WTC11 (cell line): Measurements from ENCODE around the gene DYSF. TPM values are rescaled to one million over a fixed set of nuclear protein-coding genes. Genes with fewer than 3 reads are reported as not detected.

Experiments used
- ATAC-seq: fragments of 200-7000 bp; cut with Tn5 transposase; 2 replicates; pipeline ENCODE4 v1.10.0; 2021; ENCODE audit warnings: mild to moderate bottlenecking, moderate library complexity
- CTCF ChIA-PET: fragments of 300-600 bp; sonication (Branson Sonifier 250); formaldehyde crosslinking; loops from one replicate; lab custom pipeline; 2021; ENCODE audit warnings: antibody characterized with exemption; lab: Charles Lee
- POLR2A ChIA-PET: fragments of 350-600 bp; sonication (Branson Sonifier 250); formaldehyde crosslinking; loops from one replicate; lab custom pipeline; 2021; ENCODE audit warnings: antibody characterized with exemption; lab: Charles Lee
- DNase-seq: peaks from one replicate; pipeline ENCODE4 v3.0.0; 2021; ENCODE audit warnings: low spot score
- H3K27ac Mint-ChIP-seq: 2 replicates; pipeline ENCODE4 v1.8.0; 2021; ENCODE audit warnings: mixed read lengths
- H3K27me3 Mint-ChIP-seq: 2 replicates; pipeline ENCODE4 v1.8.0; 2021; ENCODE audit warnings: low read depth, mild to moderate bottlenecking, moderate library complexity, mixed read lengths
- H3K36me3 Mint-ChIP-seq: 2 replicates; pipeline ENCODE4 v1.8.0; 2021; ENCODE audit warnings: mixed read lengths
- H3K4me1 Mint-ChIP-seq: 2 replicates; pipeline ENCODE4 v1.8.0; 2022; ENCODE audit warnings: mixed read lengths
- H3K4me3 Mint-ChIP-seq: 2 replicates; pipeline ENCODE4 v1.8.0; 2021; ENCODE audit warnings: mild to moderate bottlenecking, moderate library complexity, mixed read lengths
- H3K9me3 Mint-ChIP-seq: 2 replicates; pipeline ENCODE4 v1.8.0; 2021; ENCODE audit warnings: mixed read lengths
- ATF3 ChIP-seq: sonication (generic); formaldehyde crosslinking; conservative IDR thresholded peaks from 2 replicates; pipeline ENCODE4 v1.8.1; 2022; ENCODE audit warnings: mild to moderate bottlenecking, missing genetic modification reagents
- ATF6 ChIP-seq: sonication (generic); formaldehyde crosslinking; IDR thresholded peaks from 2 replicates; pipeline ENCODE4 v1.8.1; 2023; ENCODE audit warnings: mild to moderate bottlenecking, missing genetic modification reagents
- E2F4 ChIP-seq: sonication (generic); formaldehyde crosslinking; IDR thresholded peaks from 2 replicates; pipeline ENCODE4 v1.8.1; 2022; ENCODE audit warnings: low read depth, mild to moderate bottlenecking, moderate library complexity, missing genetic modification reagents, borderline replicate concordance
- E2F5 ChIP-seq: sonication (generic); formaldehyde crosslinking; IDR thresholded peaks from 2 replicates; pipeline ENCODE4 v1.8.1; 2022; ENCODE audit warnings: mild to moderate bottlenecking, moderate library complexity, missing genetic modification reagents
- ELF4 ChIP-seq: sonication (generic); formaldehyde crosslinking; IDR thresholded peaks from 2 replicates; pipeline ENCODE4 v1.8.1; 2022; ENCODE audit warnings: low read depth, mild to moderate bottlenecking, moderate library complexity, missing genetic modification reagents
- EMX1 ChIP-seq: fragments of 250-450 bp; sonication (Bioruptor Pico); IDR thresholded peaks from 2 replicates; pipeline ENCODE4 v1.8.0; 2021; ENCODE audit warnings: mild to moderate bottlenecking
- ERG ChIP-seq: fragments of 250-450 bp; sonication (Bioruptor Pico); IDR thresholded peaks from 2 replicates; pipeline ENCODE4 v1.8.0; 2021; ENCODE audit warnings: mild to moderate bottlenecking
- ETV6 ChIP-seq: sonication (generic); formaldehyde crosslinking; IDR thresholded peaks from 2 replicates; pipeline ENCODE4 v1.8.1; 2022; ENCODE audit warnings: mild to moderate bottlenecking, missing genetic modification reagents
- GABPB1 ChIP-seq: sonication (generic); formaldehyde crosslinking; IDR thresholded peaks from 2 replicates; pipeline ENCODE4 v1.8.1; 2023; ENCODE audit warnings: mild to moderate bottlenecking, missing genetic modification reagents
- GTF2I ChIP-seq: fragments of 250-450 bp; sonication (Bioruptor Pico); conservative IDR thresholded peaks from 2 replicates; pipeline ENCODE4 v1.4.0; 2021; ENCODE audit warnings: mild to moderate bottlenecking
- IRF1 ChIP-seq: sonication (generic); formaldehyde crosslinking; IDR thresholded peaks from 2 replicates; pipeline ENCODE4 v1.8.0; 2023; ENCODE audit warnings: missing genetic modification reagents
- JUN ChIP-seq: sonication (generic); formaldehyde crosslinking; IDR thresholded peaks from 2 replicates; pipeline ENCODE4 v1.8.0; 2023; ENCODE audit warnings: mild to moderate bottlenecking, missing genetic modification reagents
- MAX ChIP-seq: sonication (generic); formaldehyde crosslinking; IDR thresholded peaks from 2 replicates; pipeline ENCODE4 v1.8.0; 2022; ENCODE audit warnings: mild to moderate bottlenecking, missing genetic modification reagents
- NR1H2 ChIP-seq: sonication (generic); formaldehyde crosslinking; IDR thresholded peaks from 2 replicates; pipeline ENCODE4 v1.9.0; 2021; ENCODE audit warnings: mild to moderate bottlenecking, moderate library complexity, missing genetic modification reagents
- NR2C2 ChIP-seq: sonication (generic); formaldehyde crosslinking; IDR thresholded peaks from 2 replicates; pipeline ENCODE4 v1.8.0; 2022; ENCODE audit warnings: mild to moderate bottlenecking, missing genetic modification reagents
- NR3C1 ChIP-seq: sonication (generic); formaldehyde crosslinking; conservative IDR thresholded peaks from 2 replicates; pipeline ENCODE4 v1.8.1; 2023; ENCODE audit warnings: low read depth, mild to moderate bottlenecking, missing genetic modification reagents
- SOX15 ChIP-seq: fragments of 250-450 bp; sonication (Bioruptor Pico); IDR thresholded peaks from 2 replicates; pipeline ENCODE4 v1.9.0; 2021; ENCODE audit warnings: mild to moderate bottlenecking
- TEAD4 ChIP-seq: sonication (generic); formaldehyde crosslinking; IDR thresholded peaks from 2 replicates; pipeline ENCODE4 v1.8.0; 2022; ENCODE audit warnings: mild to moderate bottlenecking, missing genetic modification reagents
- ZNF219 ChIP-seq: sonication (generic); formaldehyde crosslinking; IDR thresholded peaks from 2 replicates; pipeline ENCODE4 v1.8.0; 2023; ENCODE audit warnings: missing genetic modification reagents, mild to moderate bottlenecking, borderline replicate concordance
- ZNF281 ChIP-seq: sonication (generic); formaldehyde crosslinking; IDR thresholded peaks from 2 replicates; pipeline ENCODE4 v1.8.0; 2023; ENCODE audit warnings: mild to moderate bottlenecking, missing genetic modification reagents
- total RNA-seq: library from RNA; stranded (reverse); gene quantifications from 3 replicates; pipeline ENCODE4 v1.2.3, GENCODE V29; 2021

The DYSF gene
- total RNA-seq, 1 experiment from 2014 or later: 14.8 TPM

- Mint-ChIP-seq H3K4me3 (no peak overlapping the region), H3K9me3 (0 out of 2 replicates have a peak, but pooled peaks cover 6% of the 10 kb centered on the region), H3K27ac (no peak overlapping the region), H3K36me3 (peaks cover 4% of the 10 kb centered on the region; the same call in 1 of the 2 replicates), H3K27me3 (peaks cover 4% of the 10 kb centered on the region; the same call in 1 of the 2 replicates), H3K4me1 (peaks cover 17% of the 10 kb centered on the region)
- no peak for TF ChIP-seq TEAD4 (CRISPR knock-in tag)
- TF ChIP-seq IRF1 (CRISPR knock-in tag): no peak
- no peak for TF ChIP-seq ZNF281 (CRISPR knock-in tag)
- TF ChIP-seq ELF4 (CRISPR knock-in tag): no peak
- no peak for TF ChIP-seq ZNF219 (CRISPR knock-in tag)
- TF ChIP-seq ETV6: no peak
- ATAC-seq (no peak), DNase-seq (no peak)
- ChIA-PET CTCF (no interaction called here), POLR2A (interaction anchor here (0.6 kb wide), 1 partner anchor 226 kb away, joined by 4 read pairs; no protein-coding TSS in a partner anchor)
Measured at GRCh38 chr2:71687412-71687811, 234.1 kb downstream of the DYSF start.

GRCh38 chr2:71688530-71688929, 235.2 kb downstream of the DYSF start:
- Mint-ChIP-seq H3K27me3 (peaks cover 4% of the 10 kb centered on the region; the same call in 1 of the 2 replicates), H3K36me3 (peaks cover 4% of the 10 kb centered on the region; the same call in 1 of the 2 replicates), H3K4me1 (peaks cover 28% of the 10 kb centered on the region), H3K27ac (no peak overlapping the region), H3K9me3 (0 out of 2 replicates have a peak, but pooled peaks cover 6% of the 10 kb centered on the region), H3K4me3 (no peak overlapping the region)
- ChIA-PET CTCF (no interaction called here), POLR2A (no interaction called here)
- no peak for TF ChIP-seq JUN
- no peak for TF ChIP-seq MAX
- TF ChIP-seq ATF6 (CRISPR knock-in tag): no peak
- no peak for TF ChIP-seq SOX15
- TF ChIP-seq ATF3: no peak
- TF ChIP-seq NR1H2 (CRISPR knock-in tag): no peak
- no peak for TF ChIP-seq E2F4 (CRISPR knock-in tag)
- TF ChIP-seq NR3C1: no peak
- ATAC-seq (no peak), DNase-seq (no peak)

GRCh38 chr2:71689393-71689792, 236.0 kb downstream of the DYSF start:
- no peak overlapping the region for H3K27ac Mint-ChIP-seq
- POLR2A ChIA-PET: no interaction called here
- ATAC-seq (no peak), DNase-seq (no peak)
- peaks cover 4% of the 10 kb centered on the region; the same call in 1 of the 2 replicates for H3K36me3 Mint-ChIP-seq
- CTCF ChIA-PET: no interaction called here
- H3K4me1 Mint-ChIP-seq: peaks cover 37% of the 10 kb centered on the region
- 0 out of 2 replicates have a peak, but pooled peaks cover 6% of the 10 kb centered on the region for H3K9me3 Mint-ChIP-seq
- H3K27me3 Mint-ChIP-seq: peaks cover 4% of the 10 kb centered on the region; the same call in 1 of the 2 replicates
- H3K4me3 Mint-ChIP-seq: no peak overlapping the region
- TF ChIP-seq GABPB1 (CRISPR knock-in tag) (no peak), E2F5 (CRISPR knock-in tag) (no peak), TEAD4 (CRISPR knock-in tag) (no peak), GTF2I (CRISPR knock-in tag) (no peak), ERG (CRISPR knock-in tag) (no peak), EMX1 (CRISPR knock-in tag) (no peak), NR2C2 (CRISPR knock-in tag) (no peak)
